AG09309 (cell line): ENCODE measurements around the gene VBP1.
"Not testable (repeated sequence)": the region's sequence is repeated elsewhere in the genome, so short reads cannot be mapped to it uniquely, and the experiment has no call there.

ENCODE experiments used
- DNase-seq: peaks from one replicate; pipeline ENCODE4 v3.0.0-alpha.2; 2010; ENCODE audit warnings: low read depth
- H3K4me3 ChIP-seq: 2 replicates; pipeline ENCODE4 v1.5.1; 2011; ENCODE audit warnings: mild to moderate bottlenecking, low read depth, low read length, moderate library complexity; ENCODE audit not compliant: control insufficient read depth
- CTCF ChIP-seq: IDR thresholded peaks from 2 replicates; pipeline ENCODE4 v1.5.1; 2011; ENCODE audit warnings: mild to moderate bottlenecking, low read depth, low read length, inconsistent platforms; ENCODE audit not compliant: insufficient read depth, control insufficient read depth; ENCODE audit errors: missing control alignments

The VBP1 gene

GRCh38 chrX:155215443-155216178 is 649 bp upstream of the VBP1 start:
- DNase-seq: no peak
- peak overlapping the region; percentile 92 for H3K4me3 ChIP-seq
- TF ChIP-seq CTCF: no peak

GRCh38 chrX:155216940-155217440 is 730 bp downstream of the VBP1 start:
- no peak for DNase-seq
- TF ChIP-seq CTCF: no peak
- peak overlapping the region; percentile 92 for H3K4me3 ChIP-seq

- no peak for DNase-seq
- H3K4me3 ChIP-seq: no peak overlapping the region
- no peak for TF ChIP-seq CTCF
Measured at GRCh38 chrX:155218777-155219176, 2.5 kb downstream of the VBP1 start.

GRCh38 chrX:155221351-155221750 is 5.1 kb downstream of the VBP1 start:
- no peak overlapping the region for H3K4me3 ChIP-seq
- no peak for TF ChIP-seq CTCF
- DNase-seq: no peak

- not testable (repeated sequence) for H3K4me3 ChIP-seq, DNase-seq
Measured at GRCh38 chrX:155223746-155224145, 7.5 kb downstream of the VBP1 start.

- H3K4me3 ChIP-seq: no peak overlapping the region
- no peak for TF ChIP-seq CTCF
- DNase-seq: no peak
Measured at GRCh38 chrX:155225774-155226173, 9.5 kb downstream of the VBP1 start.

- no peak overlapping the region for H3K4me3 ChIP-seq
- TF ChIP-seq CTCF: no peak
- DNase-seq: no peak
Measured at GRCh38 chrX:155231163-155231562, 14.9 kb downstream of the VBP1 start.
